ENCODE measurements around the gene WFDC9.
"Not testable (repeated sequence)": the region's sequence is repeated elsewhere in the genome, so short reads cannot be mapped to it uniquely, and the experiment has no call there.

The WFDC9 gene

DNA sequence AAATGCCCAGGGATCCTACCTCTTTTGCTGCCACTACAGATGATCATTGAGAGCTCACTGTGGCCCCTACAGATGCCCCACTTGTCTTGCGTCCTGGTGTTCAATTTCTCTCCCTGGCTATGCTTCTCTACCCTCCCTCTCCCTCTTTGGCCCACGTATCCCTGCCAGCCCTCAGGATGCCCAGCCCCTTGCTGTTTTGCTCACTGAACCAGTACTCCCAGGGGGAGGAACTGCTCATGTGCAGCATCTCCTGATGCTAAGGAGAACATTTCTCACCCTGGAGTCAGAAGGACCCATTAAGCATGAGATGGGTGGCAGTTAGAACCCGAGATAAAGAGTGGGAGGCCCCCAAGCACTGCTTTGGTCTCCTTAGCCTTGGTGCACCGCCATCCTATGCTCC is at the start of gene WFDC9:
TSS of gene WFDC9 (minus strand) at position 101 of the 400 bp plus-strand sequence. CDS start 21,103 bp downstream, outside the sequence.
- DNase-seq, result no peak

DNA sequence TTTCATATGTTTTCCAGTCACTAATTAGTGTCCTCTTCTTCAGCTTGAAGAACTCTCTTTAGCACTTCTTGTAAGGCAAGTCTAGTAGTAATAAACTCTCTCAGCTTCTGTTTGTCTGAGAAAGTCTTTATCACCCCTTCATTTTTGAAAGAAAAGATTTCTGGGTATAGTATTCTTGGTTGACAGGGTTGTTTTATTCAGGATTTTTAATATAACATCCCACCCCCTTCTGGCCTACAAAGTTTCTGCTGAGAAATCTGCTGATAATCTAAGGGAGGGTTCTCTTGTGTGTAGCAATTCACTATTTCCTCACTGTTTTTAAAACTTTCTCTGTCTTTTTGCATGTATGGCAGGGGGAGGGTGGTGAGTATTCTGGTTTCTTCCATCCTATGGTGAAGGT is 48.6 kb upstream of the WFDC9 start:
- no peak for DNase-seq

DNA sequence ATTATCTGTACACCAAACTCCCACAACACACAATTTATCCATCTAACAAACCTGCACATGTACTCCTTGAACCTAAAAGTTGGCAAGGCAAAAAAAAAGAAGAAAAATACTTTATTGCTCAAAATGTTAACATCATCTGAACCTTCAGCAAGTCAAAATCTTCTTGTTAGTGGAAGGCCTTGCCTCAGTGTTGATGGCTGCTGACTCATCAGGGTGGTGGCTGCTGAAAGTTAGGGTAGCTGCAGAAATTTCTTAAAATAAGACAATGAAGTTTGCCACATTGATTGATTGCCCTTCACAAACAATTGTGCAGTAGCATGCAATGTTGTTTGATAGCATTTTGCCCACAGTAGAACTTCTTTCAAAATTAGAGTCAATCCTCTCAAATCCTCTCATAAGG is 41.7 kb upstream of the WFDC9 start:
- no peak for DNase-seq

DNA sequence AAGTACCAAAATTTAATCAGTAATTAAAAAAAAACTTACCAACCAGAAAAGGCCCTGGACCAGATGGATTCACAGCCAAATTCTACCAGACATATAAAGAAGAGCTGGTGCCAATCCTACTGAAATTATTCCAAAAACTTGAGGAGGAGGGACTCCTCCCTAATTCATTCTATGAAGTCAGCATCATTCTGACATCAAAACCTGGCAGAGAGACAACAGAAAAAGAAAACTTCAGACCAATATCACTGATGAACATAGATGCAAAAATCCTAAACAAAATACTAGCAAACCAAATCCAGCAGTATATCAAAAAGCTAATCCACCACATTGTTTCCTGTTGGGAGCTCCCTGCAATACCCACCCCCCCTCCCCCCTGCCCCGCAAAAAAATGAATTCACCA is 39.1 kb upstream of the WFDC9 start, which contains the start of gene WFDC11:
TSS of gene WFDC11 (minus strand) at position 101 of the 400 bp plus-strand sequence. CDS start 19,639 bp downstream, outside the sequence.
- no peak for DNase-seq

DNA sequence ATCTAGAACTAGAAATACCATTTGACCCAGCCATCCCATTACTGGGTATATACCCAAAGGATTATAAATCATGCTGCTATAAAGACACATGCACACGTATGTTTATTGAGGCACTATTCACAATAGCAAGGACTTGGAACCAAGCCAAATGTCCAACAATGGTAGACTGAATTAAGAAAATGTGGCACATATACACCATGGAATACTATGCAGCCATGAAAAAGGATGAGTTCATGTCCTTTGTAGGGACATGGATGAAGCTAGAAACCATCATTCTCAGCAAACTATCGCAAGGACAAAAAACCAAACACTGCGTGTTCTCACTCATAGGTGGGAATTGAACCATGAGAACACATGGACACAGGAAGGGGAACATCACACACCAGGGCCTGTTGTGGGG is 26.0 kb upstream of the WFDC9 start:
- not testable (repeated sequence) for DNase-seq

DNA sequence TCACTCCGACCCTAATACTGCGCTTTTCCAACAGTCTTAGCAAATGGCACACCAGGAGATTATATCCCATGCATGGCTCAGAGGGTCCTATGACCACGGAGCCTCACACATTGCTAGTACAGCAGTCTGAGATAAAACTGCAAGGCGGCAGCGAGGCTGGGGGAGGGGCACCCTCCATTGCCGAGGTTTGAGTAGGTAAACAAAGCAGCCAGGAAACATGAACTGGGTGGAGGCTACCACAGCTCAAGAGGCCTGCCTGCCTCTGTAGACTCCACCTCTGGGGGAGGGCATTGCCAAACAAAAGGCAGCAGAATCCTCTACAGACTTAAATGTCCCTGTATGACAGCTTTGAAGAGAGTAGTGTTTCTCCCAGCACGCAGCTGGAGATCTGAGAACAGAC is 20.6 kb upstream of the WFDC9 start:
- not testable (repeated sequence) for DNase-seq

DNA sequence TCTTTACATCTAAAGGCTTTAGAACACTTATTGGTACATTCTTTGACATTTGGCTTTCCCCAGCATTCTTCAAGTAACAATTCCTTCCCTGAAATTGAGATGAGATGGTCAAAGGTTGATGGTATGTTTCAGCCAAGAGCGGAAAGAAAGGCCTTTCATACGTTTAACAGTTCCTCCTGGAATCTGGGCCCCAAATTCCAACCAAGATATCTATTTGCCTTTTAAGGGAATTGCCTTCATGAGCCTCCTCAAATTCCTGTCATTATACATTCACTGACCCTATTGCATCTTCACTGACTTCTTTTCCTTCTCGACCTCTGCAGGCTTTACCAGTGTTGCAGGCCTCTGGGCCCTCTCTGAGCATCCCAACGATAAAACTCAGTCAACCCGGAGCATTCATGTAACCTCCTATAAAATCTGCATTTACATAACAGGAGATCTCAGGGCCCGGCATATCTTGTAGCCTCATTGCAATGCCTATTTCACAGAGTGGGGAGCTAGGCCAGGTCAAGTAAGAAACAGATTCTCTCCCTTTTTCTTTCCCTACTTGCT is 18.3 kb upstream of the WFDC9 start:
- DNase-seq, result no peak

DNA sequence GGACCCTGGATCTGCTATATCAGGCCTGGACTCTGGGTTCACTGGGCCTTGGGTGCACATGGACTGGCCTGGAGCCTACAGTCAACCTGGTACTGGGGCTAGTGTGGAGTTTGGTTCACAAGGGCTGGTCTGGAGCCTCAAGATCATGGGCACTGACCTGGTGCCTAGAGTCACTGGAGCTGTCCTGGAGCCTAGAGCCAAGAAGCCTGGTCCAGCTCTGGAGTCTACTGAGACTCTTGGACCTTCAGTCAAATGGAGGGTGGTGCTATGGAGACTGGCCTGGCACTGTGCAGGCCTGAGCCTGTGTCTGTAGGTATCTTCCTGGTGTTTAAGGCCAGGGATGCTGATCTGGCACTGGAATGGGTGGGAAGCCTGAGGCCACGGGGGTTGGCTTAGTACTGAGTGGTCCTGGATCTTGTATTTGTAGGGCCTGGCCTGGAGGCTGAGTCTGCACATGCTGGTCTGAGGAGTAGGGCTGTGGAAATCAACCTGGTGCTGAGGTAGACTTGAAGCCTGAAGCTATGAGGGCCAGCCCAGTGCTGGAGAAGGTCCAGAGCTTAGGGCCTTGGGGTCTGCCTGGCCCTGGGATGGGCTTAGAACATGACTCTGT is 16.5 kb upstream of the WFDC9 start:
- DNase-seq, result no peak

DNA sequence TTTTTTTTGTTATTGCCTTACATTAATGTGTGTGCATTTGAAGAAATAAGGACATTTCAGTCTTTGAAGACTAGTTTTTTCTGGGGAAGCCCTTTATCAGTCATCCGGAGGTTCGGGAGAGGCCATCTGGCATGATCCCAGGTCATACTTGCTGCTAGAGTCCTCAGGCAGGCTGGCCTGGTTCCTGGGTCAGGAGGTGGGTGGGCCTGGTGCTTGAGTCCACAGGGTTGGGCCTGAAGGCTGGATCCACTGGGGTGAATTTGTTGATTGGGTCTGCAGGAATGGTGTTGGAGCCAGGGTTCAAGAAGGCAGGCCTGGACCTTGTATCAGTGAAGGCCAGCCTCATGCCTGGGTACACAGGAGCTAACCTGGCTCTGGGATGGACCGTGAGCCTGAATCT is 15.8 kb upstream of the WFDC9 start:
- no peak for DNase-seq

DNA sequence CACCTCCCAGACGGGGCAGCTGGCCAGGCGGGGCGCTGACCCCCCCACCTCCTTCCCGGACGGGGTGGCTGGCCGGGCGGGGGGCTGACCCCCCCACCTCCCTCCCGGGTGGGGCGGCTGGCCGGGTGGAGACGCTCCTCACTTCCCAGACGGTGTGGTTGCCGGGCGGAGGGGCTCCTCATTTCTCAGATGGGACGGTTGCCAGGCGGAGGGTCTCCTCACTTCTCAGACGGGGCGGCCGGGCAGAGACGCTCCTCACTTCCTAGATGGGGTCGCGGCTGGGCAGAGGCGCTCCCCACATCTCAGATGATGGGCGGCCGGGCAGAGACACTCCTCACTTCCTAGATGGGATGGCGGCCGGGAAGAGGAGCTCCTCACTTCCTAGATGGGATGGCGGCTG is 14.8 kb upstream of the WFDC9 start:
- DNase-seq, result not testable (repeated sequence)

DNA sequence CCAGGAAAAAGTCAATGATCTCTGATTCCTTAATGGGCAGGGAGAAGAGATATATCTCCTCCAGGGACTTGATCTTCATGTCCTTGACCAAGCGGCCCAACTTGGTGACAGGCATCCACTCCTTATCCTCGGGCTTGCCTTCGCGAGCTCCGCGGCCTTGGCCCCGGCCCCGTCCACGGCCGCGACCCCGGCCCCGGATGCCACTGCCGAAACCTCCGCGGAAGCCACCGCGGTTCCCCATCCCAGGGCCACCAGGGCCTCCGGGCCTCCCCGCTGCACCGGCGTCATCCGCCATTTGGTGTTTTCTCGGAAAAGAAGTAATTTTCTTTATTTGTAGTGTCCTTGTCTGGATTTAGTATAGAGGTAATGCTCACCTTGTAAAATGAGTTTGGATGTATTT is 10.0 kb upstream of the WFDC9 start:
- not testable (repeated sequence) for DNase-seq

DNA sequence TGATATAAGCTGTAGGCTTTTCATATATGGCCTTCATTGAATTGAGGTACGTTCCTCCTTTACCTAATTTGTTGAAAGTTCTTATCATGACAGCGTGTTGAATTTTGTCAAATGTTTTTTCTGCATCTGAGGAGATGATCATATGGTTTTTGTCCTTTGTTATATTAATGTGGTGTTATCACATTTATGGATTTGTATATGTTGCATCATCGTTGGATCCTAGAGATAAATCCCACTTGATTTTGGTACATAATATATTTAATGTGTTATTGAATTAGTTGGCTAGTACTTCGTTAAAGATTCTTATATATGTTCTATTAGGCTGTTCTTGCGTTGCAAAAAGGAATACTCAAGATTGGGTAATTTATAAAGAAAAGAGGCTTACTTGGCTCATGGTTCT is 8.6 kb upstream of the WFDC9 start:
- no peak for DNase-seq

DNA sequence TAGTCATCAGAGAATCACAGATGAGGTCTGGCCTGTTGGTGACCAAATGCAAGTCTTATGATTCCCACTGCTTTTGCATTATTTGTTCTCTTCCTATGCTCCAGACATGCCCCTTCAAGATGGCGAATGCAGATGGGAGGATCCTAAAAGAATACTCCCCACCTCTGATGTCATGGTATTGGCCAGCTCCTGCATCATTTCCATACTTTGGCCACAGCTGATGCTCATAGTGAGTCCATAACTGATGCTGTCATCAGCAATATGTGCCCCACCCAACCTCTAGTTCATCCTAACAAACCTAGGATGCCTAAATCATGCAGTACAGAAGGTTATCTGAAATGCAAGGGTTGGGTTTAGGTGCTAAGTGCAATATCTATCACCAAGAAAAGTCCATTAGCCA is 5.4 kb upstream of the WFDC9 start:
- no peak for DNase-seq

DNA sequence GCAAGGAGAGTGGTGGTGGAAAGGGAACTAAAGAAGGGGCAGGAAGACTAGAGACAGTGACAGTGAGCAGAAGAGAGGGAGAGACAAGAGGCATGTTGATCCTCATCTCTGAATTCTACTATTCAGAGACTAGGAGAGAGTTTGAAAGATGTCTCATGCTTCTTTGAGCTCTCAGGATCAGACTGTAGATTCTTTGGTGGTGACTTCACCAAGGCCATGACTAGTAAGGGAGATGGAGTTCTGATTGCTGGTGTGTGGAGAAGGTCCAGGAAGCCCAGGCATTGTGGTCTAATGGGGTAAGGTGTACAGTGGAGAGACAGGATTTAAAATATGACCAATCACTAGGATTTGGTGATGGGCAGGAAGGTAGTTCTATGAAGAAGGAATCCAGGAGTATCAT is 713 bp downstream of the WFDC9 start:
- no peak for DNase-seq

DNA sequence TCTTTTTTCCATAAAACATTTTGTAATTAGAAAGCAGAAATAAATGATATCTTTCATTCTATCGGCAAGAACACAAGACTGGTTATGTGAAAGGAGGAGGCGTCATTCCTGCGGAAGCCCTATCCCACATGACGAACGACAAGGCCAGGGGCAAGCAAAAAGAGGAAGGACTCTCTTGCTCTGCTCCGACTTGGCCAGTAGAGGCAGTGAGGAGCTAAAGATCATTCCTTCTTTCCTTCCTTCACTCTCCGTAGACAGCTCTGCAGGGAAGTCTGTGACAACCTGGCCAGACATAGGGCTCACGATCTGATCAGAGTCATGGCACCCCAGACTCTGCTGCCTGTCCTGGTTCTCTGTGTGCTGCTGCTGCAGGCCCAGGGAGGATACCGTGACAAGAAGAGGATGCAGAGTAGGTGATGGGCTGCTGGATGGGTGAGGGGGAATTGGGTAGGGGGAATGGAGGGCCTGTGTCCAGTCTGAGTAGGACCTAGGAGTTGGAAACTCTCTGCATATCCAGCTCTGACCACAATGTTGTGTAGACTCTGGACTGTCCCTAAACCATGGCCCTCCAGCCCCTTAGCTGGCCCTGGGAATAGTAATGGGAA is 1.5 kb downstream of the WFDC9 start, which contains the start of gene WFDC10A:
TSS of gene WFDC10A (plus strand) at position 244 of the 605 bp plus-strand sequence. CDS start at position 319, 75 bp downstream.
- no peak for DNase-seq

DNA sequence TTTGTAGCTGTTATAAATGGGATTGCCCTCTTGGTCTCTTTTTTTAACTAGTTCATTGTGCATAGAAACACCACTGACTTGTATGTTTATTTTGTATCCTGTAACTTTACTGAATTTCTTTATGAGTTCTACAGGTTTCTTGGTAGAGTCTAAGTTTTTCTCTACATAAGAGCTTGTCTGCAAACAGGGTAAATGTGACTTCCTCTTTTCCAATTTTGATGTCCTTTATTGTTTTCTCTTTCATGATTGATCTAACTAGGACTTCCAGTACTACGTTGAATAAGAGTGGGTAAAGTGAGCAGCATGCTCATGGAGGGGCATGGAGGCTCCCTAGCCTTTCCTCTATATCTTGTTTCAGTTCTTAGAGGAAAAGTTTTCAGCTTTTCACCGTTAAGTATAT is 4.5 kb downstream of the WFDC9 start:
- DNase-seq, result no peak

DNA sequence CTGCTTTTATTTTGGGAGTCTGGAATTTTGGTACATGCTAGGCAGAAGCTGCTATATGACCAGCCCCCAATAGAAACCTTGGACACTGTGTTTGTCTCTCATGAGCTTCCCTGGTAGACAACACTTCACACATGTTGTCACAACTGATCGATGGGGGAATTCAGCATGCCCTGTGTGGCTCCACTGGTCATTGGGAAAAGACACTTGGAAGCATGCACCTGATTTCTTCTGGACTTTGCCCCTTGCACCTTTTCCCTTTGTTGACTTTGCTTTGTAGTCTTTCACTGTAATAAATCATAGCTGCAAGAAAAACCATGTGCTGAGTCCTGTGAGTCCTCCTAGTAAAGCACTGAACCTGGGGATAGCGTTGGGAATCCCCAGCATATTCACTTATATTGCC is 9.5 kb downstream of the WFDC9 start:
- no peak for DNase-seq

DNA sequence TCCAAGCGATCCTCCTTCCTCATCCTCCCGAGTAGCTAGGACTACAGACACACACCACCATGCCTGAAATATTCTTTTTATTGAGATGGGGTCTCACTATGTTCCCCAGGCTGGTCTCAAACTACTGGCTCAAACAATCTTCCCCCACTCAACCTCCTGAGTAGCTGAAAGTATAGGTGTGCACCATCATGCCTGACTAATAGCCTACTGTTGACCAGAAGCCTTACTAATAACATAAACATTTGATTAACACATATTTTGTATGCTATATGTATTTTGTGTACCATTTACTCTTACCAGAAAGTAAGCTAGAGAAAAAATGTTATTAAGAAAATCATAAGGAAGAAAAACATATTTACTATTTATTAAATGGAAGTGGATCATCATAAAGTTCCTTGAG is 13.5 kb downstream of the WFDC9 start:
- no peak for DNase-seq

DNA sequence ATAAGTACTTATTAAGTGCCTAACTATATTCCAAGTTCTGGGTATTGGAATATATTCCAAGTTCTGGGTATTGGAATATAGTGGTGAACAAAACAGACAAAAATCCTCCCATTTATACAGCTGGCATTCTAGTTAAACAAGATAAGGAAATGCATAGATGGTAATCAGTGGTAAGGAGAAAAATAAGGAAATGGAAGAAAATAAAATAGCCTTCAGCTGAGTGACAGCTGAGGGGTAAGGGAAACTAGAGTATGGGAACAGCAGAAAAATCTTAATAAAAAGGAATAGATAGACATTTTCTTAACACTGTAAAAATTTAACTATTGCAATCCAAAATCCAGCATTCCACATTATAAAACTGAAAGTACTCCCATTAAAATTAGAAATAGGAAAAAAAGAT is 18.8 kb downstream of the WFDC9 start:
- DNase-seq, result no peak

DNA sequence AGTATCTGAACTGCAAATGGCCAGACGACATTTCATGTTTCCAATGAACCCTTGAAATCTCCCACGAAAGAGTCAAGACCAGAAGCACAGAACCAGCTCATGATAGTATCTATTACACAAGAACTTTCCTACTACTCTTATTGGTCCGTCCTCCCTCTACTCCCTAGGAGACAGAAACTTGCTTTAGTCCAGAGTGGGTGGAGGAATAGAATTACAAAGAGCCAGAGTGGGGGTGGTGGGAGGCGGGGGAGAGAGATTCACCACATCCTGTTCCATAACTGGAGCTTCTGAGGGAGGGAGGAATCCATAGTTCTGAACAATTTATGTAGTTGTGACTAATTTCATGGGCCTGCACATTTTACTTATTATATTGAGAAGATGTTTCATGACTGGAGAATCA is 20.0 kb downstream of the WFDC9 start:
- no peak for DNase-seq

DNA sequence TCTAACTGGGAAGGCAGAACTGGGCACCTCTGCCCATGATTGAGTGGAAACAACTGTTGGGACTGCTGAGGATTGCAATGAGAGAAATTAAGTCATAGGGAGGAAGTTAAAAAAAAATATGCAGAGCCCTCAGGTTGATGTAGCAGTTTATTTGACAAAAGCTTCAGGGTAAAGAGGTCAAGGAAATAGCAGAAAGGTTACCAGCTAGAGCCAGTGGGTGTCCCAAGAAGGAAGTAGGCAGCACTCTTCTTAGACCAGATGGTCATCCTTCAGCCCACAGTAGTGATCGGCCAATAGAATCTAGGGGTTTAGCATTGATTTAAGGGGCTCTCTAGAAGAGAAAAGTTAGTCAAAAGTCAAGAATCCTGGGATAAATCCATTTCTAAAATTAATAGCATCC is 23.3 kb downstream of the WFDC9 start:
- no peak for DNase-seq

DNA sequence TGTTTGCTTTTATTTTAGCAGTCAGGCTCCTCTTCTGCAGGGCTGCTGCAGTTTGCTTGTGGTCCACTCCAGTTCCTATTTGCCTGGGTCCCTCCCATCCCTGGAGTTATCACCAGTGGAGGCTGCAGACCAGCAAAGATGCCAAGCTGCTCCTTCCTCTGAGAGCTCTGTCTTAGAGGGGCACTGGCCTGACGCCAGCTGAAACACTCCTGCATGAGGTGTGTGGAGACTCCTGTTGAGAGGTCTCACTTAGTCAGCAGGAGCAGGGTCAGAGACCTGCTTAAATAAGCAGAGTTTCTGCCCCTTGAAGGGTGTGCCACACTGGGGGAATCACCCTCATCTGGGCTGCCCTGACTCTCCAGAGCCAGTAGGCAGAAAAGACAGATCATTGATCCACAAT is 35.8 kb downstream of the WFDC9 start:
- no peak for DNase-seq

DNA sequence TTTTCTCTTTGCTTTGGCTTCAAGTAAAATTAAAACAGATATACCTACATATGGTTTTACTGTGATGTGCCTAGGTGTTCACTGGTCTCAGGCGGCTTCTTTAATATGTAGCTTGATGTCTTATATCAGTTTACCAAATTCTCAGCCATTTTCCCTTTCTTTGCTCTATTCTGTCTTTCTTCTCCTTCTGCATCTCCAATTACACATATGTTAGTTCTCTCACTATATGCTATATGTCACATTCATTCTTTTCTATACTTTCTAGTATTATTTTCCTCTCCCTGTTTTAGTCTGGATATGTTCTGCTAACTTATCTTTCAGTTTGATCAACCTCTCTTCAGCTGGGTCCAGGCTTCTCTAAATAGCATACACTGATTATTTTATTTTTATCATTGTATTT is 37.6 kb downstream of the WFDC9 start:
- no peak for DNase-seq

DNA sequence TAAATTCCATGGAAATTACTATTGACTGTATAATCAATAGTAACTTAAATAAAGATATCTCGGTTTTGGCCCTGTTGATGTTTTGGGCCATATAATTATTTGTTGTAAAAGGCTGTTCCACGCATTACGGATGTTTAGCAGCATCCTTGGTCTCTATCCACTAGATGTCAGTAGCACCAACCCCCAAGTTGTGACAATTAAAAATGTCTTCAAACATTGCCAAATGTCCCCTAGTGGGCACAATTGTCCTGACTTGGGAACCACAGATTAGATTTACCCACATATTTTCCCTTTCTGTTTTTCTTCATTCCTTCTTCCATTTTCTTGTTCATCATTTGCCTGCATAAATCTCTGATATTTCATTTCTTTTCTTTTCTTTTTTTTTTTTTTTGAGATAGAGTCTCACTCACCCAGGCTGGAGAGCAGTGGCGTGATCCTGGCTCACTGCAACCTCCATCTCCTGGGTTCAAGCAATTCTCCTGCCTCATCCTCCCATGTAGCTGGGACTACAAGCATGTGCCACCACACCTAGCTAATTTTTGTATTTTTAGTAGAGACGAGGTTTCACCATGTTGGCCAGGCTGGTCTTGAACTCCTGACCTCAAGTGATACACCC is 38.4 kb downstream of the WFDC9 start:
- DNase-seq, result peak; percentile 2
